ENCODE data around the gene SOS2. TPM values are rescaled to one million over a fixed set of nuclear protein-coding genes. Genes with fewer than 3 reads are reported as not detected.

Gene SOS2
- total and polyA plus RNA-seq, 7 donors: 19.4 to 55.1 (median 45.0) TPM

DNA sequence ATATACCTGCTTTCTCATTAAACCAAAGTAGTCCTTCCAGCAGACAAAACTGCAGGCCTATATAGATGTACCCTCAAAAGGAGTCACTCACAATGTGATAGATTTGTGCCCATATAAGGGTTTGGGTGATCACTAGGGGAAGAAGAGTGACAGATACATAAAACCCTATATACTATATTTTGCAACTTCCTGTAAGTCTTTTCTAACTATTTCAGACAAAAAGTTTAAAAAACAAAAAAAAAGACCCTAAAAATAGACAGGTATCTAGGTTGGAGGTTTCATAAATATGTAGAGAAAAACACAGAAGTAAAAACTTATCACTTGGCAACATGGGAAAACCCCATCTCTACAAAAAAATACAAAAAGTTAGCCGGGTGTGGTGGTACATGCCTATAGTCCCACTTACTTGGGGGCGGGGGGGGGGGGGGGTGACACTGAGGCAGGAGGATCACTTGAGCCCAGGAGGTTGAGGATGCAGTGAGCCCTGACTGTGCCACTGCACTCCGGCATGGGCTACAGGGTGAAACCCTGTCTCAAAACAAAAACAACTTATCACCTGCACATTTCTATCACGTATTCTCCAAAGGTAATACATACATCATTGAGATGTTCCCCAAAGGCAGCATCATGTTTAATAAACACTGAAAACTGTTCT lies 117.9 kb downstream of the SOS2 start:
- H3K27ac ChIP-seq: no peak overlapping the region
- DNase-seq (no peak), ATAC-seq (no peak)
- TF ChIP-seq, protein P1, sequence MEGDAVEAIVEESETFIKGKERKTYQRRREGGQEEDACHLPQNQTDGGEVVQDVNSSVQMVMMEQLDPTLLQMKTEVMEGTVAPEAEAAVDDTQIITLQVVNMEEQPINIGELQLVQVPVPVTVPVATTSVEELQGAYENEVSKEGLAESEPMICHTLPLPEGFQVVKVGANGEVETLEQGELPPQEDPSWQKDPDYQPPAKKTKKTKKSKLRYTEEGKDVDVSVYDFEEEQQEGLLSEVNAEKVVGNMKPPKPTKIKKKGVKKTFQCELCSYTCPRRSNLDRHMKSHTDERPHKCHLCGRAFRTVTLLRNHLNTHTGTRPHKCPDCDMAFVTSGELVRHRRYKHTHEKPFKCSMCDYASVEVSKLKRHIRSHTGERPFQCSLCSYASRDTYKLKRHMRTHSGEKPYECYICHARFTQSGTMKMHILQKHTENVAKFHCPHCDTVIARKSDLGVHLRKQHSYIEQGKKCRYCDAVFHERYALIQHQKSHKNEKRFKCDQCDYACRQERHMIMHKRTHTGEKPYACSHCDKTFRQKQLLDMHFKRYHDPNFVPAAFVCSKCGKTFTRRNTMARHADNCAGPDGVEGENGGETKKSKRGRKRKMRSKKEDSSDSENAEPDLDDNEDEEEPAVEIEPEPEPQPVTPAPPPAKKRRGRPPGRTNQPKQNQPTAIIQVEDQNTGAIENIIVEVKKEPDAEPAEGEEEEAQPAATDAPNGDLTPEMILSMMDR (IDR thresholded peaks at IDR 0.05): no peak
- peaks cover 18% of the 10 kb centered on the region for H3K4me1 ChIP-seq
- H3K27me3 ChIP-seq (ENCODE audit: insufficient read depth in 3 of 3, low read length in 2 of 3): no peaks in the 10 kb centered on the region
- peaks cover 8 to 84% of the 10 kb centered on the region in 2 donors for H3K36me3 ChIP-seq (ENCODE audit: insufficient read depth in 1 of 2, low read depth in 1 of 2)
- H3K4me3 ChIP-seq: no peak overlapping the region
- 70 to 81% (median 77%) methylated on average over 3 to 4 of the region's 4 CpGs for WGBS, 3 donors
- intact Hi-C loops (cut with DNase I): loop anchor here in 1 of 2 donors (10.0 kb wide), 1 partner anchor 489 kb away; the partner anchor contains the start of genes MGAT2 and RPL36AL
- no peaks in the 10 kb centered on the region for H3K9me3 ChIP-seq

DNA sequence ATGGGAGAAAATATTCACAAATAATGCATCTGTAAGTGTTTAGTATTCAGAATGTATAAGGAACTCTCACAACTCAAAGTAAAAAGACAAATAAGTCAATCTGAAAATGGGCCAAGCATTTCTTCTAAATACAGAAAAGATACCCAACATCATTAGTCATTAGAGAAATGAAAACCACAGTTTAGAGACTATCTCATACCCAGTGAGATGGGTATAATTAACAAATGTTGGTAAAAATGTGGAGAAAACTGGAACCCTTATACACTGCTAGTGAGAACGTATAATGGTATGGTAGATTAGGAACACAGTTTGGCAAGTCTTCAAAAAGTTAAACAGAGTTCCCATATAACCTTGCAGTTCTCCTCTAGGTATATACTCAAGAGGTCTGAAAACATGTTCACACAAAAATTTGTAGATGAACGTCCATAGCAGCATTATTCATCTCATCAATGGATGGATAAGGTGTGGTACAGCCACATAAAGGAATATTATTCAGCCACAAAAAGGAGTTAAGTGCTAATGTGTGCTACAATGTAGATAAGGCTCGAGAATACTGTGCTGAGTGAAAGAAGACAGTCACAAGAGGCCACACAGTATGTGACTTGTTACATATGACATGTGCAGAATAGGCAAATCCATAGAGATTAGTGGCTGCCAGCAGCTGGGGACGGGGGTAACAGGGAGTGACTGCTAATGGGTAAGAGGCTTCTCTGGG lies 120.9 kb downstream of the SOS2 start:
- Histone ChIP-seq H3K27me3 (ENCODE audit: insufficient read depth in 3 of 3, low read length in 2 of 3) (no peaks in the 10 kb centered on the region), H3K9me3 (no peaks in the 10 kb centered on the region), H3K4me1 (peaks cover 5% of the 10 kb centered on the region), H3K27ac (no peak overlapping the region), H3K36me3 (ENCODE audit: insufficient read depth in 1 of 2, low read depth in 1 of 2) (peaks cover 8 to 91% of the 10 kb centered on the region in 2 donors), H3K4me3 (no peak overlapping the region)
- no peak for ATAC-seq
- DNase-seq: no peak
- intact Hi-C loops (cut with DNase I): loop anchor here in 1 of 2 donors (10.0 kb wide), 1 partner anchor 486 kb away; the partner anchor contains the start of genes MGAT2 and RPL36AL
- TF ChIP-seq, protein P1 (IDR thresholded peaks at IDR 0.05): no peak
- 90 to 91% (median 91%) methylated on average over 4 of the region's 4 CpGs for WGBS, 3 donors

DNA sequence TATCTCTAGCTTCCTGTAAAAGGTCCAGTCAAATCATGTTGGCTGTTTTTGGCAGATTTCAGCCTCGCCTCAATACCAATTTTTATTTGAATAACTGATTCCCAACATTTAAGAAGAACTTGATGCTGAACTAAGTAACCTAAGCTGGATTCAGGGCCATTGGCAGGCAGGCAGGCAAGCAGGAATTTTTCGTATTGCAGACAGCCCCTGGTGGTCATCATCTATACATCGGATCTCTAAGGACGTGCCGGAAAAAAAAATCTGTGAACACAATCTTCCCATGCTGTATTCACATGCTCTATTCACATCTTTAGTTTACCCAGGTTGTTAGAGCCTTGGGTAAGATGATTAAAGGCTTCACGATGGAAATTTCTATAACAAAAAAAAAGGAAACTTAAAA lies 122.0 kb downstream of the SOS2 start:
- Histone ChIP-seq H3K27ac (no peak overlapping the region), H3K4me3 (no peak overlapping the region), H3K4me1 (peaks cover 4% of the 10 kb centered on the region), H3K9me3 (no peaks in the 10 kb centered on the region), H3K27me3 (ENCODE audit: insufficient read depth in 3 of 3, low read length in 2 of 3) (no peaks in the 10 kb centered on the region), H3K36me3 (ENCODE audit: insufficient read depth in 1 of 2, low read depth in 1 of 2) (peaks cover 6 to 81% of the 10 kb centered on the region in 2 donors)
- no peak for DNase-seq
- TF ChIP-seq, protein P1 (IDR thresholded peaks at IDR 0.05): no peak
- ATAC-seq: no peak
- intact Hi-C loops (cut with DNase I): loop anchor here (5.0 kb wide), 2 partner anchors 107 to 242 kb away; no protein-coding TSS in a partner anchor
- WGBS, 3 donors: 72 to 77% (median 72%) methylated on average over 6 of the region's 6 CpGs

DNA sequence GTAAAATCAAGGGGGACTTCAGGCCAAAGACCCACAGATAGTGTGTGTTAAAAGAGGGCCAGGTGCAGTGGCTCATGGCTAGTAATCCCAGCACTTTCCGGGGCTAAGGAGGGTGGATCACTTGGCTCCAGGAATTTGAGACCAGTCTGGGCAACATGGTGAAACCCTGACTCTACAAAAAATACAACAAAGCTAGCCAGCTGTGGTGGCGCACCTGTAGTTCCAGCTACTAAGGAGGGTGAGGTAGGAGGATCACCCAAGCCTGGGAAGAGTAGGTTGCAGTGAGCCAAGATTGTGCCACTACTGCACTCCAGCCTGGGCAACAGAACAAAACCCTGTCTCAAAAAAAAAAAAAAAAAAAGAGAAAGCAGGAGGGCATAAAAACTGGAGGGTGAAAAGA lies 123.5 kb downstream of the SOS2 start:
- ATAC-seq: peak in 1 of 4 donors; percentile 17
- H3K4me1 ChIP-seq: peaks cover 4% of the 10 kb centered on the region
- no peak overlapping the region for H3K4me3 ChIP-seq
- H3K27ac ChIP-seq: no peak overlapping the region
- TF ChIP-seq, protein P1 (IDR thresholded peaks at IDR 0.05): no peak
- no peaks in the 10 kb centered on the region for H3K9me3 ChIP-seq
- intact Hi-C loops (cut with DNase I): loop anchor here (5.0 kb wide), 2 partner anchors 106 to 241 kb away; no protein-coding TSS in a partner anchor
- no peak for DNase-seq
- 50 to 64% (median 60%) methylated on average over 2 of the region's 2 CpGs for WGBS, 3 donors
- no peaks in the 10 kb centered on the region for H3K27me3 ChIP-seq (ENCODE audit: insufficient read depth in 3 of 3, low read length in 2 of 3)
- peaks cover 6 to 67% of the 10 kb centered on the region in 2 donors for H3K36me3 ChIP-seq (ENCODE audit: insufficient read depth in 1 of 2, low read depth in 1 of 2)

Measured in psoas muscle (tissue), 8 donors.